ENCODE results near the gene BTF3. TPM values are rescaled to one million over a fixed set of nuclear protein-coding genes. Genes with fewer than 3 reads are reported as not detected.

BTF3 gene
- total and polyA plus RNA-seq, 9 of the 15 experiments (the other 6 are each of a cell fraction or from before 2014, with no cell fraction given) = 534 to 1,637 (median 848) TPM

DNA sequence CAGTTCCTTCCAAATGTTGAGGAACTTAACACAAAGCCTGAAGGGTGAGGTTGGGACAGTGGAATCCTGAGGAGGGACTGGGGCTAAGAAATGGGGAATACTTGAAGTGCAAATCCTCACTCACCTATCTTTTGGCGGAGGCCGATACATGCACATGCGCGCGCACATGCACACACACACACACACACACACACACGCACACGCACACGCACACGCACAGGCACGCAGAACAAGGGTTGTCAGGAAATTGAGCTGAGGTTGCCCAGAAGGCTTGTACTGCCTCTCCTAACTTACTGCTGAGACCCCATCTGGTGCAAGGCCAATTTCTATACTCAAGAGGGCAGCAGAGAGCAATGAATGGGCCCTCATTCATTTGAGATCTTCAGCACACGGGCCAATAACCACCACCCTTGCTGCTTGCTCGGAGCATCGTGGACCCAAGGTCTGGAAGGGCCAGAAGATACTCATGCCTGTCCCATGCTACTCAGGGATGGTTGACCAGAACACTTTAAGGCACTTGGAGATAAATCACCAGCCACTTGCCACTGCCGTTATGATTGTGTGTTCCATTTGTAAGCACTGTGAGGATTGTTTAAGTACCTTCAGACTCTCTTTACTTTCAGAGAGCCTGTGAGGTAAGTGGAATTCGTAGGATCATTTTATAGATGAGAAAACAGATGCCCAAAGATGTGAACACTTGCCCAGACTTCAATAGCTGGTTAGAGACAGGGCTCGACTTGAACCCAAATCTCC lies 21.5 kb downstream of the BTF3 start (continued):
- TF ChIP-seq, protein P1, sequence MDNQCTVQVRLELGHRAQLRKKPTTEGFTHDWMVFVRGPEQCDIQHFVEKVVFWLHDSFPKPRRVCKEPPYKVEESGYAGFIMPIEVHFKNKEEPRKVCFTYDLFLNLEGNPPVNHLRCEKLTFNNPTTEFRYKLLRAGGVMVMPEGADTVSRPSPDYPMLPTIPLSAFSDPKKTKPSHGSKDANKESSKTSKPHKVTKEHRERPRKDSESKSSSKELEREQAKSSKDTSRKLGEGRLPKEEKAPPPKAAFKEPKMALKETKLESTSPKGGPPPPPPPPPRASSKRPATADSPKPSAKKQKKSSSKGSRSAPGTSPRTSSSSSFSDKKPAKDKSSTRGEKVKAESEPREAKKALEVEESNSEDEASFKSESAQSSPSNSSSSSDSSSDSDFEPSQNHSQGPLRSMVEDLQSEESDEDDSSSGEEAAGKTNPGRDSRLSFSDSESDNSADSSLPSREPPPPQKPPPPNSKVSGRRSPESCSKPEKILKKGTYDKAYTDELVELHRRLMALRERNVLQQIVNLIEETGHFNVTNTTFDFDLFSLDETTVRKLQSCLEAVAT (IDR thresholded peaks at IDR 0.05) = no peak
- TF ChIP-seq RBM17 (IDR thresholded peaks at IDR 0.05; ENCODE audit: borderline replicate concordance, low read depth, low read length) = no peak
- TF ChIP-seq CBFB (CRISPR knock-in tag; IDR thresholded peaks at IDR 0.05) = 0 out of 2 replicates have a peak, but pooled peaks have one; percentile 17
- no peak for TF ChIP-seq NR1H2 (CRISPR knock-in tag; IDR thresholded peaks at IDR 0.05)
- TF ChIP-seq ZEB2 (IDR thresholded peaks at IDR 0.05) = no peak
- 0 out of 2 replicates have a peak, but pooled peaks have one; percentile 1 for TF ChIP-seq ZNF316 (IDR thresholded peaks at IDR 0.05)
- TF ChIP-seq, protein P2, sequence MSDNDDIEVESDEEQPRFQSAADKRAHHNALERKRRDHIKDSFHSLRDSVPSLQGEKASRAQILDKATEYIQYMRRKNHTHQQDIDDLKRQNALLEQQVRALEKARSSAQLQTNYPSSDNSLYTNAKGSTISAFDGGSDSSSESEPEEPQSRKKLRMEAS (CRISPR knock-in tag; IDR thresholded peaks at IDR 0.05) = 0 out of 2 replicates have a peak, but pooled peaks have one; percentile 36
- no peak for TF ChIP-seq ZNF431 (CRISPR knock-in tag; IDR thresholded peaks at IDR 0.05)
- TF ChIP-seq SMARCE1 (IDR thresholded peaks at IDR 0.05) = 0 out of 2 replicates have a peak, but pooled peaks have one; percentile 39
- TF ChIP-seq TAF1 (IDR thresholded peaks at IDR 0.05; ENCODE audit: control insufficient read depth, extremely low read depth, insufficient read depth, low read length, severe bottlenecking) = no peak
- TF ChIP-seq ZNF212 (CRISPR knock-in tag; IDR thresholded peaks at IDR 0.05) = no peak
- no peak for TF ChIP-seq POLR2AphosphoS2 (IDR thresholded peaks at IDR 0.05; ENCODE audit: low read length)
- TF ChIP-seq MXI1 (IDR thresholded peaks at IDR 0.05; ENCODE audit: low read depth, low read length) = no peak
- no peak for TF ChIP-seq HCFC1 (IDR thresholded peaks at IDR 0.05; ENCODE audit: low read depth, low read length)
- no peak for TF ChIP-seq FOXM1 (IDR thresholded peaks at IDR 0.05; ENCODE audit: low read depth)
- no peak for TF ChIP-seq FOXM1 (CRISPR knock-in tag; IDR thresholded peaks at IDR 0.05; ENCODE audit: low read depth)
- TF ChIP-seq RB1 (IDR thresholded peaks at IDR 0.05; ENCODE audit: low read depth) = peak; percentile 20; the same call in 1 of the 2 replicates
- TF ChIP-seq, protein P3, sequence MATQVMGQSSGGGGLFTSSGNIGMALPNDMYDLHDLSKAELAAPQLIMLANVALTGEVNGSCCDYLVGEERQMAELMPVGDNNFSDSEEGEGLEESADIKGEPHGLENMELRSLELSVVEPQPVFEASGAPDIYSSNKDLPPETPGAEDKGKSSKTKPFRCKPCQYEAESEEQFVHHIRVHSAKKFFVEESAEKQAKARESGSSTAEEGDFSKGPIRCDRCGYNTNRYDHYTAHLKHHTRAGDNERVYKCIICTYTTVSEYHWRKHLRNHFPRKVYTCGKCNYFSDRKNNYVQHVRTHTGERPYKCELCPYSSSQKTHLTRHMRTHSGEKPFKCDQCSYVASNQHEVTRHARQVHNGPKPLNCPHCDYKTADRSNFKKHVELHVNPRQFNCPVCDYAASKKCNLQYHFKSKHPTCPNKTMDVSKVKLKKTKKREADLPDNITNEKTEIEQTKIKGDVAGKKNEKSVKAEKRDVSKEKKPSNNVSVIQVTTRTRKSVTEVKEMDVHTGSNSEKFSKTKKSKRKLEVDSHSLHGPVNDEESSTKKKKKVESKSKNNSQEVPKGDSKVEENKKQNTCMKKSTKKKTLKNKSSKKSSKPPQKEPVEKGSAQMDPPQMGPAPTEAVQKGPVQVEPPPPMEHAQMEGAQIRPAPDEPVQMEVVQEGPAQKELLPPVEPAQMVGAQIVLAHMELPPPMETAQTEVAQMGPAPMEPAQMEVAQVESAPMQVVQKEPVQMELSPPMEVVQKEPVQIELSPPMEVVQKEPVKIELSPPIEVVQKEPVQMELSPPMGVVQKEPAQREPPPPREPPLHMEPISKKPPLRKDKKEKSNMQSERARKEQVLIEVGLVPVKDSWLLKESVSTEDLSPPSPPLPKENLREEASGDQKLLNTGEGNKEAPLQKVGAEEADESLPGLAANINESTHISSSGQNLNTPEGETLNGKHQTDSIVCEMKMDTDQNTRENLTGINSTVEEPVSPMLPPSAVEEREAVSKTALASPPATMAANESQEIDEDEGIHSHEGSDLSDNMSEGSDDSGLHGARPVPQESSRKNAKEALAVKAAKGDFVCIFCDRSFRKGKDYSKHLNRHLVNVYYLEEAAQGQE (IDR thresholded peaks at IDR 0.05; ENCODE audit: borderline replicate concordance) = peak; percentile 50; the same call in 1 of the 2 replicates
- TF ChIP-seq, protein P3 (CRISPR knock-in tag; IDR thresholded peaks at IDR 0.05; ENCODE audit: low read depth) = no peak
- TF ChIP-seq SOX6 (IDR thresholded peaks at IDR 0.05) = no peak
